Measurements from ENCODE around the gene HAAO.

HAAO gene

DNA sequence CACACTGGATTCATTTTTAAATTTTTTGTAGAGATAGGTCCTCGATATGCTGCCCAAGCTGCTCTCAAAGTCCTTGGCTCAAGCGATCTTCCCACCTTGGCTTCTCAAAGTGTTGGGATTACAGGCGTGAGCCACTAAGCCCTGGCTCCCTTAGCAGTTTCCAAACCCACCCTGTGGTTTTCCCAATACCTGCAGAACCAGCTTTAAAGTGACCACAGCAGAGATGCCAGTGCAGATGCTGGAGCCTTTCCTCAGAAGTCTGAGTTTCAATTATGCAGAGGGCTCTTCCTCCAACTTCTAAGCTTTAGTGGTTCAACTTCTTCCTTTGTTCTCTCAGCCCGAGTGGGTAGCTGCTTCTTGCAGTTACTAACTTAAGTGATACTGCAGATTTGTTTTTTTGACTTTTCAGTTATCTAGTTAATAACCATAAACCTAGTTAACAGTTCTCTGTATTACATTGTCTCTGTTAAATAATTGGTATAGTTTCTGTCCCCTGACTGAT lies 8.1 kb upstream of the HAAO start:
- Histone ChIP-seq H3K27ac (ENCODE audit: low read length) (no peak overlapping the region), H3K79me2 (ENCODE audit: low read length) (no peaks in the 10 kb centered on the region), H4K20me1 (ENCODE audit: insufficient read depth, low read length) (no peaks in the 10 kb centered on the region), H3K36me3 (replicated peaks; ENCODE audit: insufficient read depth, low read length) (no peaks in the 10 kb centered on the region), H3K4me1 (ENCODE audit: low read length) (no peaks in the 10 kb centered on the region), H3K4me2 (ENCODE audit: low read depth, low read length) (no peak overlapping the region), H2AFZ (ENCODE audit: low read length) (no peak overlapping the region), H3K9me3 (replicated peaks; ENCODE audit: insufficient read depth, low read length) (no peaks in the 10 kb centered on the region), H3F3A (ENCODE audit: insufficient read depth, low read length) (no peaks in the 10 kb centered on the region), H3K4me3 (ENCODE audit: low read length) (no peak overlapping the region), H3K9ac (ENCODE audit: low read length) (no peak overlapping the region), H3K27me3 (replicated peaks; ENCODE audit: insufficient read depth, low read length) (no peaks in the 10 kb centered on the region), H3K9me2 (replicated peaks; ENCODE audit: insufficient read depth, low read length) (no peaks in the 10 kb centered on the region)
- DNase-seq, result no peak
- TF ChIP-seq EZH2 (optimal IDR thresholded peaks at IDR 0.05; ENCODE audit: low read depth, low read length) (no peak), EZH2phosphoT487 (IDR thresholded peaks at IDR 0.05; ENCODE audit: low read length) (no peak)
- TF ChIP-seq, protein P1, sequence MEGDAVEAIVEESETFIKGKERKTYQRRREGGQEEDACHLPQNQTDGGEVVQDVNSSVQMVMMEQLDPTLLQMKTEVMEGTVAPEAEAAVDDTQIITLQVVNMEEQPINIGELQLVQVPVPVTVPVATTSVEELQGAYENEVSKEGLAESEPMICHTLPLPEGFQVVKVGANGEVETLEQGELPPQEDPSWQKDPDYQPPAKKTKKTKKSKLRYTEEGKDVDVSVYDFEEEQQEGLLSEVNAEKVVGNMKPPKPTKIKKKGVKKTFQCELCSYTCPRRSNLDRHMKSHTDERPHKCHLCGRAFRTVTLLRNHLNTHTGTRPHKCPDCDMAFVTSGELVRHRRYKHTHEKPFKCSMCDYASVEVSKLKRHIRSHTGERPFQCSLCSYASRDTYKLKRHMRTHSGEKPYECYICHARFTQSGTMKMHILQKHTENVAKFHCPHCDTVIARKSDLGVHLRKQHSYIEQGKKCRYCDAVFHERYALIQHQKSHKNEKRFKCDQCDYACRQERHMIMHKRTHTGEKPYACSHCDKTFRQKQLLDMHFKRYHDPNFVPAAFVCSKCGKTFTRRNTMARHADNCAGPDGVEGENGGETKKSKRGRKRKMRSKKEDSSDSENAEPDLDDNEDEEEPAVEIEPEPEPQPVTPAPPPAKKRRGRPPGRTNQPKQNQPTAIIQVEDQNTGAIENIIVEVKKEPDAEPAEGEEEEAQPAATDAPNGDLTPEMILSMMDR (IDR thresholded peaks at IDR 0.05; ENCODE audit: low read length), result no peak

DNA sequence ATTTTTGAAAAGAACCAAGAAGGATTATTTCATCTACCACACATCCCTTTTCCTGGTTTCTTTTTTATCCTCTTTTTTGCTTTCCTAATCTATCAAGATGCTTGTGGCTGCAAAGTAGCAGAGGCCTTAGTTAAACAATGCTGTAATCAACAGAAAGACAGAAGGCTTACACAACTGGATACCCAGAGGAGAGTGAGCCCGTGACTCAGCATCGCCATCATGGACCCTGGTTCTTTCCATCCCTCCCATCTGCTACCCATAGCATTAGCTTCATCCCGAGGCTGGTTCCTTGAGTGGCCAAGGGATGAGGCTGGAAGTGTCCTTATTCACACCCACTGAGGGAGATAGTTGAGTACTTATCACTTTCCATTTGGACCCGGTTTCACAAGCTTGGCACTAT lies 7.5 kb upstream of the HAAO start:
- no peaks in the 10 kb centered on the region for H3K9me2 ChIP-seq (replicated peaks; ENCODE audit: insufficient read depth, low read length)
- no peak overlapping the region for H3K4me3 ChIP-seq (ENCODE audit: low read length)
- no peaks in the 10 kb centered on the region for H3K36me3 ChIP-seq (replicated peaks; ENCODE audit: insufficient read depth, low read length)
- no peaks in the 10 kb centered on the region for H3K79me2 ChIP-seq (ENCODE audit: low read length)
- no peaks in the 10 kb centered on the region for H3K27me3 ChIP-seq (replicated peaks; ENCODE audit: insufficient read depth, low read length)
- H4K20me1 ChIP-seq (ENCODE audit: insufficient read depth, low read length), result no peaks in the 10 kb centered on the region
- no peak overlapping the region for H3K9ac ChIP-seq (ENCODE audit: low read length)
- no peaks in the 10 kb centered on the region for H3K9me3 ChIP-seq (replicated peaks; ENCODE audit: insufficient read depth, low read length)
- no peak overlapping the region for H3K4me2 ChIP-seq (ENCODE audit: low read depth, low read length)
- no peak overlapping the region for H3K27ac ChIP-seq (ENCODE audit: low read length)
- TF ChIP-seq, protein P1 (IDR thresholded peaks at IDR 0.05; ENCODE audit: low read length), result no peak
- TF ChIP-seq EZH2phosphoT487 (IDR thresholded peaks at IDR 0.05; ENCODE audit: low read length) (no peak), EZH2 (optimal IDR thresholded peaks at IDR 0.05; ENCODE audit: low read depth, low read length) (no peak)
- no peak overlapping the region for H2AFZ ChIP-seq (ENCODE audit: low read length)
- no peak for DNase-seq
- H3K4me1 ChIP-seq (ENCODE audit: low read length), result no peaks in the 10 kb centered on the region
- H3F3A ChIP-seq (ENCODE audit: insufficient read depth, low read length), result no peaks in the 10 kb centered on the region

DNA sequence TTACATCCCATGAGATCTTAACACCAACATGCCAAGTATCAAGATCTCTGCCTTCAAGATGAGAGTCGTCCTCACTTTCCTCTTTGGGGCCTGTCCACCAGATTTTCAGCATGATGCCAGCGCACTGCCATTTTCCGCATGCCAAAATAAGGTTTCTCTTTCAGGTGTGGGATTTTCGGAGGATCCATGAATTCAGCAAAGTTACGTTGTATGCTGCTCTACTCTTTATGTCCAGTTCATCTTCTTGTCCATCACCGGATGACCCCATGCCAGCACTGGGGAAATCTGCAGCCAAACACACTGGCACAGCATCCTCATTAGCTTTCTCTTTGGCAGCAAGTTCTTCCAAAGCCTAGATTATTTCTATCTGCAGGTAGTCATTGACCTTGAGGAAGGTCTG lies 4.9 kb upstream of the HAAO start:
- no peaks in the 10 kb centered on the region for H3F3A ChIP-seq (ENCODE audit: insufficient read depth, low read length)
- no peaks in the 10 kb centered on the region for H3K36me3 ChIP-seq (replicated peaks; ENCODE audit: insufficient read depth, low read length)
- H3K4me3 ChIP-seq (ENCODE audit: low read length), result no peak overlapping the region
- H3K4me1 ChIP-seq (ENCODE audit: low read length), result no peaks in the 10 kb centered on the region
- no peak overlapping the region for H2AFZ ChIP-seq (ENCODE audit: low read length)
- TF ChIP-seq, protein P1 (IDR thresholded peaks at IDR 0.05; ENCODE audit: low read length), result no peak
- no peak for TF ChIP-seq EZH2 (optimal IDR thresholded peaks at IDR 0.05; ENCODE audit: low read depth, low read length)
- no peaks in the 10 kb centered on the region for H3K9me2 ChIP-seq (replicated peaks; ENCODE audit: insufficient read depth, low read length)
- H4K20me1 ChIP-seq (ENCODE audit: insufficient read depth, low read length), result no peaks in the 10 kb centered on the region
- no peaks in the 10 kb centered on the region for H3K9me3 ChIP-seq (replicated peaks; ENCODE audit: insufficient read depth, low read length)
- H3K27me3 ChIP-seq (replicated peaks; ENCODE audit: insufficient read depth, low read length), result peaks cover 11% of the 10 kb centered on the region; the same call in 1 of the 2 replicates
- DNase-seq, result no peak
- no peak overlapping the region for H3K4me2 ChIP-seq (ENCODE audit: low read depth, low read length)
- H3K79me2 ChIP-seq (ENCODE audit: low read length), result no peaks in the 10 kb centered on the region
- H3K27ac ChIP-seq (ENCODE audit: low read length), result no peak overlapping the region
- no peak overlapping the region for H3K9ac ChIP-seq (ENCODE audit: low read length)

Data from MM.1S (cell line).